NCI-H1092 (cell line): Measurements from ENCODE around the gene FASTK.

Experiments used
- DNase-seq: peaks from one replicate; lab custom pipeline; 2025; lab: John Stamatoyannopoulos, UW

The FASTK gene

GRCh38 chr7:151095828-151096475 lies 15.3 kb upstream of the FASTK start:
- DNase-seq: no peak

DNA sequence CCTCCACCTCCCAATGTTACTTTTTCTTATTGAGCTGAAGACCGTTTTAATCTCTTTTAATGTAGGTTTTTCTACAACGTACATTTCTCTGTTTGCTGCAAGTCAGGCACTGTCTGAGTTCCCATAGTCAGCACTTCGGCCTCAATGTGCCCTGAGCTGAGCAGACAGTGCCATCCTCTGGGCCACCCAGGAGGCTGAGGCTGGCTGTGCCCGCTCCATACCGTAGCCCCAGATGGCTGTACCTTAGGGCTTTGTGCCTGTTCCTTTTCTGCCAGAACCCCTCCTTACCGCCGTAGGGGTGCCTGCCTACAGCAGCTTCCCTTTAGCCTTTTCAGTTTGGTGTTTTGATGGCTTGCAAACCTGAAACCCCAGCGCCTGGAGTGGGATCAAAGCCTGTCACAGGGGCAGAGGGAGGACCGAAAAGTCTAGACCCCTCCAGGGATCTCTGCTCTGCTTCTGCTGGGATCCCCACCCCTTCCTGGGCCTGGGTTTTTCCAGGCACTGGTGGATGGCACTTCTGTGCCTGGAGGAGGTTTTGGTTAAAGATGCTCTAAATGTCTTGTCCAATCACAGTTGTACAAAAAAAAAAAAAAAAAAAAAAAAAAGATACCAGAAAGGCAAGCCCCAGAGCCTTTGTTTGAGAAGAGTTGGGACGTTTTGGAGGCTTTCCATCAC lies 14.7 kb upstream of the FASTK start:
- DNase-seq: no peak

DNA sequence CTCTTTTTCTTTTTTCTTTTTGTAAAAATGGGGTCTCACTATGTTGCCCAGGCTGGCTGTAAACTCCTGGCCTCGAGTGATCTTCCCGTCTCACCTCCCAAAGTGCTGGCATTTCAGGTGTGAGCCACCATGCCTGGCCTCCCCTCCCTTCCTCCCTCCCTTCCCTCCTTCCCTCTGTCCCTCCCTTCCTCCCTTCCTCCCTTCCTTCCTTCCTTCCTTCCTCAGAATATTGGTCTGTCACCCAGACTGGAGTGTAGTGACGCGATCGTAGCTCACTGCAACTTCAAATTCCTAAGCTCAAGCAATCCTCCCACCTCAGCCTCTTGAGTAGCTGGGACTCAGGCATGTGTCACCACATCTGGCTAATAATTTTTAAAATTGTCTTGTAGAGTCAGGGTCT lies 14.1 kb upstream of the FASTK start:
- DNase-seq: no peak

GRCh38 chr7:151093748-151094147 lies 13.1 kb upstream of the FASTK start:
- DNase-seq: no peak

- no peak for DNase-seq
Observed at GRCh38 chr7:151091988-151092387, 11.4 kb upstream of the FASTK start.

DNA sequence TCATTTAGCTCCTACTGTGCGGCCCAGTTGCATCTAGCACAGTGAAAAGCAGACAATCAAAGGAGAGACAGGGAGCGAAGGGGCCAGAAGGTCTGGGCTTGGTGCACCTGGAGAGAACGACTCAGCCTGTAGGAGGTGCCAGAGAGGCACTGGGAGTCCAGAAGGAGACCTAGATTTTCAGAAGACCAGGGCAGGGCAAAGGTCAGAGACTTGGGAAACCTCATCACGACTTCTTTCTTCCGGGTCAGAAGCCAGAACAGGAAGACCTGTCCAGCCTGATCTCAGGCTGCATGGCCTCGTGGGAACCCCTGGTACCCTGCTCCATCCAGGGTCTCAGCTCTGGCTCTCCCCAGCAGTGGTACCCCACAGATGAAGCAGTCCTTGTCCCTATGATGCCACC lies 10.8 kb upstream of the FASTK start:
- no peak for DNase-seq

- no peak for DNase-seq
Observed at GRCh38 chr7:151091003-151091402, 10.4 kb upstream of the FASTK start.

DNA sequence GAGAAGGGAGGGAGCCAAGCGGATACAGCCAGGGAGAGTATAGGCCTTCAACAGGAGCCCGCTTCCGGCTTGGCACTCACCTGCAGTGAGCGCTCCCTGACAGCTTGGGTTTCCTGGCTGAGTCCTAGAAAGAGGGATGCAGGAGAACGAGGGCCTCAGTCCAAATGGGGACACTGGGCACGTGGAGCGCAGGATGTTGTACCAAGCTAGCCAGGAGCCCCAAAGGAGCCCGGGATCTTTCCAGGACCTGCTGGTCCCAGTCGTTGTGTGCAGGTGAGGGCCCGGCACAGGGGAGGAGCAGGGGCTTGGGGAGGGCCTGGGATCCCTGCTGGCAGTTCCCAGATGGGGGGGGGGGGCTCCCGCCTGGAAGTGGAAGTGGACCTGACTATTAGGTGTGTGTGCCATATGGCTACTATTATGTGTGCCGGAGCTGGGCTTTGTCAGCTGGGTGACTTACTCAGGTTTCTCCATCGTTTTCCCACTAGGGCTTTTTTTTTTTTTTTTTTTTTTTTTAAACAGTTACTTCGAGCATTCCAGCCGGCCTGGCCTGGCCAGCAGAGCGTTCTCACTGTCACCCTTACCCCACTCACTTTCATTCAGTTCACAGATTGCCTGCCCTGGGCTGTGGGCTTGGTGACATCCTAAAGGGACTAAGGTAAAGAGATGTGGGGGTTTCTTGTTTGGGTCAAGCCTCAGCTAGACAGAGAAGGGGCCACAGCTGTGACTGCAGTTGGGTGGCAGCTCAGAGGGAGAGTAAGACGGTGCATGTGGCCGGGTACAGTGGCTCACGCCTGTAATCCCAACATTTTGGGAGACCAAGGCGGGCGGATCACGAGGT lies 9.5 kb upstream of the FASTK start:
- DNase-seq: no peak

GRCh38 chr7:151088856-151089699 lies 8.5 kb upstream of the FASTK start:
- DNase-seq: no peak

DNA sequence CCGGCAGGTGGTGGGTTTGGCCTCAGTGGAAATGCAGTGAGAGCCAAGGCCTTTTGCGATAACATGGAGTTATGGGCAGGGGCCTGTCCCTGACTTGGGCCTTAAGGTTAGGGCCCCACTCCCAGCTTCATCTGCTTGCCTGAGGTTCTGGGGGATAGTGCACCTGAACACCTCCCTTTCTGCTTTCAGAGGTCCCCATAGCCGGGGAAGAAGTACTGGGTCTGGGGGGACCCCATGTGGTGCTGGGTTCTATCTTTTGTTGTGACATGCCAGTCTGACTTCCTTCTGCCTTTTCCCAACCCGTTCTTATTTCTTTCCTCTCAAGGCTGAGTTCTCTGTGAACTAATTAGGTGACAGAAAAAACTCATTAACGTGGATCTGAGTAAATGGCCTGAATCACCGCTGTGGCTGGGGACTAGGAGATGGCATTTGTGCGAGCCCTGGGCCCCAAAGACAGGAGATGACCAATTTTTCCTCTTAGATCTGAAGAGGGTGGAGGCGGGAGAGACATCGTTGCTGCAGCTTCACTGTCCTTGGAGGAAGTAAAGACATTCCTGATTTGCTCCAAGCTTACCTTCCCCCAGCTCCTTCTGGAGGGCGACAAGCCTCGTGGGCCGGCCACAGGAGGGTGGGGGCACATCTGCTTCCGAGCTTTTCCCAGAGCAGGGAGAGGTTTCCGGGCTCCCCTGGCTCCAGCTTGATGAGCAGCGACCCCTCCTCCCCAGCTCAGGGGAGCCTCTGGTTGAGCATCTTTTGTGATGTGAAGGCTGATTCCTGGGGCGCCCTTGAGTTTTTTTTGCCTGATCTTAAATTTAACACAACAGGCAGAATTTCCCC lies 7.6 kb upstream of the FASTK start:
- no peak for DNase-seq

- peak; percentile 39 for DNase-seq
Observed at GRCh38 chr7:151087245-151088018, 6.8 kb upstream of the FASTK start.

DNA sequence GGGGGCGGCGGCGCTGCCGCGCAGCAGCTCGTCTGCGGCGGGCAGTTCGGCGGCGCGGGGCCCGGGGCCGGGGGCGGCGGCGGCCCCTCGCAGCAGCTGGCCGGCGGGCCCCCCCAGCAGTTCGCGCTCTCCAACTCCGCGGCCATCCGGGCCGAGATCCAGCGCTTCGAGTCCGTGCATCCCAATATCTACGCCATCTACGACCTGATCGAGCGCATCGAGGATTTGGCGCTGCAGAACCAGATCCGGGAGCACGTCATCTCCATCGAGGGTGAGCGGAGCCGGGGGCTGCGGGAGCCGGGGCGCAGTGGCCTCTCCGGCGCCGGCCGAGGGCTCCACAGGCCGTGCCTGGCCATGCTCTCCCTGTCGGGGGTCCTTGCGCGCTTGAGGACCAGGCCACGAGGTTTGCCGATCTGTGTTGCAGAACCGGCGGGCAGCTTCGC lies 6.2 kb upstream of the FASTK start:
- no peak for DNase-seq

DNA sequence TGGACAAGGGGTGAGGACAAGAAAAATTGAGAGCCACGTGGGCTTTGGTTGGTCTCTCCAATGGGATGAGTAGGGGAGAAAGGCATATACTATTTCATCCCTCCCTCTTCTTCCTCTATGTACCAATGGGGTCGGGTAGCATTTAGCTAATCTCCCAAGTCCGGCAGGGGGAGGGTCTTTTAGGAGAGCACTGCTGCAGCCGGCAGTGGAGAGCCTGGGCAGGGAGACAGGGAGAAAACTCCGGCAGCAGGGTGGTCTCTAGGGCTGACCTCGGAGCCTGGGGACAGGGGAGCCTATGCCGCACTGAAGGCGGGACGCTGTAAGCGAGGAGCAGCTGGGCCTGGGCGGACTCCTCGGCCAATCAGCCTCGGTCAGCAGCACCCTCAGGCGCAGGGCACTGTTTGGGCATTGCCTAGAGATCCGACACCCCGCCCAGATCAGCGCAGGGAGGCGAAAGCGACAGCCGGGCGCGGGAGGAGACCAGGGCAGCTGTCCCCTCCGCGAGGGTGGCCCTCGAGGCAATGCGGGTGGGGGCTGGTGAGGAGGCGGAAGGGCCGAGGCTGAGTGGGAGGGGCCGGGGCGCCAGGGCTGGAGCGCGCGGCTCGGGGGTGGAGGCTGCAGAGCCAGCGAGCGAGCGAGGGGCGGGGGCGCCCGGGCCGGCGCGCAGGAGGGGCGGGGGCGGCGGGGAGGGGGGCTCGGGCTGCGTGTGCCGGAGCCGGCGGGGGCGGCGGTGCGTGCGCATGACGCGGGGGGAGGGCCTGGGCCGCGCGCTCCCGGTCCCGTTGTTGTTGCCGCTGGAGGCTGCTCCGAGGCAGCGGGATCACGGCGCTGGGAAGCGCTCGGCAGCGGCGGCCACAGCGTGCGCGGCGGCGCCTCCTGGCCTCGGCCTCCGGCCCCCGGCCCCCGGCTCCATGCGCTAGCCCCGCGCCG lies 5.3 kb upstream of the FASTK start, which contains the start of gene AGAP3:
Gene AGAP3 (plus strand): TSS at position 785 of the 930 bp plus-strand sequence. CDS start 267 bp downstream, outside the sequence.
- DNase-seq: peak; percentile 77

GRCh38 chr7:151085329-151085690 lies 4.7 kb upstream of the FASTK start:
- no peak for DNase-seq

GRCh38 chr7:151083824-151084160 lies 3.2 kb upstream of the FASTK start:
- no peak for DNase-seq

DNA sequence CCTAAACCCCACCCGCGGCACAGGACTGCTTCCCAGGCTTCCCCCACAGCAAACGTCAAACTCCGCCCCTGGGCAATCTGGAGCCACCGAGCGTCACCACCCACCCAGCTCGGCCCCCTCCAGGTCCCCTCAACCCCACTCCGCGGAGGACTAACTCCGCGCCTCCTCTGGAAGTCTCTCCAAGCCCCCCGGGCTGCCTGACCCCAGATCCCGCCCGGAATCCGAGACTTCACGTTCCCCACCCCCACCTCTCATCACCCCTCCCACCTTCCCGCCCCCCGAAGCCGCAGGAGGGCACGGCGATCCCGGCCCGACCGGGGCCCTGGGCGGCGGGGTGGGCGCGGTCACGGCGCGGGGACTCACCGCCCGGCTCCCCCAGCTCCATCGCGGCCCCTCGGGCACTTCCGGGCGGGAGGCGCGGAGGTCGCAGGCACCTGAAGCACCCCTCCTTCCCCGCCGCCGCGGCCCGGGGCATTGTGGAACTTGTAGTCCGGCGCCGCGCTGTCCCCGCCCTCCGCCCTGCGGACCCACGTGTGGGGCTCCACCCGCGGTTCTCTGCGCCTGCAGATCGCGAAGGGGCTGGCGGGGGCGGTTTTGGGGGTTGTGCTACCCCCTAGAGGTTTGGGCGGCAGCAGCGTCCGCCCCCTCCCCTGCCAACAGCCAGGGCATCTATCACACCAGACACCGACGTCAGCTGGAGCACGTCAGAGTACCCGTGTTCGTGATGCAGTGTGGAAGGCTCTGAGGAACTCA lies 2.6 kb upstream of the FASTK start, which contains the start of gene TMUB1:
Gene TMUB1 (minus strand): TSS at position 423 of the 753 bp plus-strand sequence. CDS start 930 bp downstream, outside the sequence.
- peak; percentile 61 for DNase-seq

DNA sequence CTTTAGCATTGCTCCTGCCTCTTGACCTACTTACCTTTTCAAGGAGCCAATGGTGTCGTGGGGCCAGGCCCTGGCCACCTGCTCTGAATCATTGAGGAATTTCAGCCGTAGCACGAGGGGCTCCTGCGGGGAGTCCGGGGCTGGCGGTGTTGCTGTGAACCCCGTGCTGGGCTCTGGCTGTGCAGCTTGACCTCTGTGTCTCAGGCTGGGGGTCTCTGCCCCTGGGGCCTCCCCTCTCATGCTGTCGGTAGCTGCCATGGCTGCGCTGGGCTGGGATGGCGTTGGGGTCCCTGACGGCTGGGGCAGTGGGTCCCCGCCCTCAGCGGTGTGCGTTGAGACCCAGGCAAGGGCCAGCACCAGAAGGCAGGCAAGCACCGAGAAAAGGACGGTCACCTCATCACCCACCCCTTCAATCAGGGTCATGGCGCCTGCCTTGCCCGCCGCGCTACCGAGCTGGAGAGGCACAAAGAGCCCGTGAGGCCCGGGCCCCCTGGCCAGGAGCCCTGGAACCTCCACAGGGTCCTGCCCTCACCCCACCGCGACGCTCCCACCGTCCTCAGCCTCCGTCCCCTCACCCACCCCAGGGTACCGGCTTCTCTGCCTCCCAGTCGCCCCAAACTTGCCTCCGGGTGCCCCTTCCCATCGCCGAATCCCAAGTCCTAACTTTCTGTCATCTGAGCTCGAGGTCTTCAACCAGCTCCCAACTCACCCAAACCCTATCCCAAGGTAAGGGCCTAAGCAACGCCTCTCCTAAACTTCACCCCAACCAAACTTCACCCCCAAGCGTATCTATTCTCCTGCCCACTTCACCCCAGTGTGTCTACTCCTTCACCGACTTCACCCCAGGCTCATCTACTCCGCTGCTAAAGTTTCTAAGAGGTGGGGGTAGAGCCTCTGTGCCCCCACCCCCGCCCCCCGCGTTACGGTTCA lies 1.8 kb upstream of the FASTK start:
- DNase-seq: no peak
